A549 treated with GW870086 at 1 μM for 4 hours (cell line): Measurements from ENCODE around the gene C3AR1. TPM values are rescaled to one million over a fixed set of nuclear protein-coding genes. Genes with fewer than 3 reads are reported as not detected.

Experiments
- total RNA-seq: library from RNA; stranded (reverse); fragments of 200-300 nt; extraction: Qiagen RNA extraction; gene quantifications from 5 replicates; pipeline ENCODE4 v1.2.3, GENCODE V29; 2022; ENCODE audit warnings: low read depth

Gene C3AR1
- total RNA-seq = not detected in 5 replicates

GRCh38 chr12:8065991-8066594, at the start of gene C3AR1:
Gene C3AR1 (minus strand): TSS chr12:8066359. CDS start chr12:8060185, 6,174 bp downstream.

DNA sequence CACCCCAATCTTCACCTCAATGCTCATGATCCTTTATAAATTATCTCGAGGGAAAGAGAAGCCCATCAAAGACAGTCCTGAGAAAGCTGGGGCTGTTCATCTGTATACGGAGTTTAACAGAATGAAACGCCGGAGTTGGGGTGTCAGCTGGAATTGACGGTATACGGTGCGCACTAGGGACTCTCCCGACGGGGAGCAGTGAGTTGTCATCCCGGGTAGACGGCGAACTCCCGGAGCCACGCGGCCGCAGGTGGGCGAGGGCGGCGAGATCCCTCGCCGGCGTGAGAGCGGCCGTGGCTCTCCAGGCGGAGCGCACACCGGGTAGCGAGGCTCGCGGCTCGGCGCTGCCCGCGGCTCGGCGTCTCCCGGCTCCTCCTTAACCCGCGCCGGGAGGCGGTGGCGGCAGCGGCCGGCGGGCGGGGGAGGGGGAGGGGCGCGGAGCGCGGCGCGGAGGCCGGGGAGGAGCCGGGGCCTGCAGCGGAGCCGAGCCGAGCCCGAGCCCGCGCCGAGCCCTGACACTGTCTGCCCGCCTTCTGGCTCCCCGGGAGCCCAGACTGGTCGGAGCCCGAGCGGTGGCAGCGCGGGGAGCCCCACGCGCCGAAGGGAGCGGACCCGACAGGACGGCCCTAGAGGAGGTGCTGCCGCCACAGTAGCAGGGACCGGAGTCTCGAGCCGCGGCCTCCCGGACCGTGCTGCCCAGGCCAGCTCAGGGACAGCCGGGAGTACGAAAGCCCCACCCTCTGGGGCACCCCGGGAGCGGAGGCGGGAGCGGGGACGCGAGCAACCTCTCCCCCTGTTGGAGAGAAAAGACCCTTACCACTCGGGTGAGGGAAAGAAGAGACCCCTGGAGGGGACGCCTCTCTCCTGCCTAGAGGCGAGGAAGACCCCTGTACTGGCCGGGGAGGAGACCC, 33.7 kb downstream of the C3AR1 start, which contains the start of gene FOXJ2:
Gene FOXJ2 (plus strand): TSS at position 475 of the 911 bp plus-strand sequence. CDS start 7,117 bp downstream, outside the sequence.

Other genes with a start within 250 kb of the C3AR1 start
- gene SLC2A14, start 193.4 kb downstream of the C3AR1 start, total RNA-seq = 0.09 TPM in 1 of 5 replicates, not detected in the others
- gene SLC2A3, start 130.2 kb downstream of the C3AR1 start, total RNA-seq = 3.2 to 3.7 TPM (median 3.2 TPM) in 5 replicates
- gene FOXJ2, start 33.6 kb downstream of the C3AR1 start, total RNA-seq = 7.5 to 9.5 TPM (median 9.1 TPM) in 5 replicates
- 10.7 to 16.3 TPM (median 13.4 TPM) in 5 replicates for gene NECAP1, start 15.9 kb upstream of the C3AR1 start, total RNA-seq
- 0.19 to 0.38 TPM in 2 of 5 replicates, not detected in the others for gene CLEC4A, start 57.3 kb upstream of the C3AR1 start, total RNA-seq
- gene ZNF705A, start 90.7 kb upstream of the C3AR1 start, total RNA-seq = not detected in 5 replicates
- 0.10 to 0.11 TPM (median 0.10 TPM) in 3 of 5 replicates, not detected in the others for gene FAM90A1, start 161.3 kb upstream of the C3AR1 start, total RNA-seq